ENCODE measurements around the gene SOWAHA. TPM values are rescaled to one million over a fixed set of nuclear protein-coding genes. Genes with fewer than 3 reads are reported as not detected.

The SOWAHA gene
- total and polyA plus RNA-seq, 2 of the 8 experiments (the other 6 are each of a cell fraction or from before 2014, with no cell fraction given): 0.09 to 0.11 TPM

- WGBS, 2 experiments (ENCODE audit: extremely low coverage in 1 of 2, insufficient coverage in 1 of 2, insufficient read length in 1 of 2, insufficient replicate concordance in 2 of 2, low coverage in 1 of 2, low lambda C conversion rate in 2 of 2, missing lambda C conversion rate in 1 of 2): 10% methylated on average over 16 of the region's 78 CpGs; no CpG with 5 or more reads in 1 of the 2 experiments
- Histone ChIP-seq H2BK20ac (ENCODE audit: low read length) (no peak within 1 kb of the TSS), H2BK15ac (ENCODE audit: low read length) (no peak within 1 kb of the TSS; the same call in 1 of the 2 replicates), H4K5ac (ENCODE audit: insufficient read length, low read depth, low read length) (no peak within 1 kb of the TSS), H3K9me3 (ENCODE audit: insufficient read depth in 2 of 2, low read depth in 1 of 2, low read length in 1 of 2) (no peaks in the 10 kb centered on the region), H3K79me1 (ENCODE audit: low read depth, low read length) (no peaks in the 10 kb centered on the region), H2AFZ (ENCODE audit: low read length) (peak within 1 kb of the TSS; percentile 74; the same call in 1 of the 2 replicates), H2BK5ac (ENCODE audit: low read depth, low read length) (no peak within 1 kb of the TSS), H3K4me3 (ENCODE audit: extremely low read depth in 1 of 4, insufficient read depth in 2 of 4, low read depth in 3 of 4, low read length in 4 of 4) (peak within 1 kb of the TSS; percentile 35 to 74 (median 70)), H3K4ac (replicated peaks; ENCODE audit: insufficient read length, low read depth, low read length) (no peak within 1 kb of the TSS), H4K91ac (replicated peaks; ENCODE audit: insufficient read length, low read length) (no peak within 1 kb of the TSS), H3K27ac (ENCODE audit: low read depth, low read length) (no peak within 1 kb of the TSS), H3K9ac (replicated peaks in 1 of 4; ENCODE audit: extremely low read depth in 1 of 4, low read depth in 3 of 4, low read length in 3 of 4) (peak within 1 kb of the TSS in 3 of 4 experiments; percentile 48 to 62 (median 49); a peak in 4 of 7 replicates), H3K23me2 (ENCODE audit: low read depth, low read length) (peaks cover 10% of the 10 kb centered on the region; the same call in 1 of the 2 replicates), H3K36me3 (ENCODE audit: control insufficient read depth in 2 of 4, insufficient read depth in 4 of 4, low read length in 3 of 4) (no peaks in the 10 kb centered on the region), H2AK5ac (ENCODE audit: low read depth, low read length) (no peak within 1 kb of the TSS), H2BK120ac (replicated peaks; ENCODE audit: low read depth, low read length) (no peak within 1 kb of the TSS), H4K8ac (ENCODE audit: extremely low read depth, insufficient read depth, low read length) (peak within 1 kb of the TSS; percentile 83), H3K56ac (replicated peaks; ENCODE audit: insufficient read length, low read depth, low read length) (no peak within 1 kb of the TSS), H3K79me2 (ENCODE audit: control insufficient read depth in 1 of 2, insufficient read depth in 2 of 2, low read length in 2 of 2) (no peaks in the 10 kb centered on the region), H3K4me2 (ENCODE audit: insufficient read depth in 1 of 2, low read depth in 2 of 2, low read length in 2 of 2) (peak within 1 kb of the TSS; percentile 12 to 81), H3K18ac (ENCODE audit: extremely low read depth, low read length) (peak within 1 kb of the TSS; percentile 60; the same call in 1 of the 2 replicates), H3K4me1 (replicated peaks in 1 of 4; ENCODE audit: control insufficient read depth in 3 of 4, insufficient read depth in 4 of 4, low read length in 3 of 4) (peaks cover 0 to 11% (median 9%) of the 10 kb centered on the region in 4 experiments; a peak in 6 of 7 replicates), H3K27me3 (replicated peaks in 1 of 4; ENCODE audit: control insufficient read depth in 3 of 4, extremely low read depth in 1 of 4, insufficient read depth in 3 of 4, low read length in 3 of 4) (peaks cover 30 to 61% (median 53%) of the 10 kb centered on the region in 4 experiments), H4K20me1 (replicated peaks in 1 of 2; ENCODE audit: control insufficient read depth in 1 of 2, insufficient read depth in 2 of 2, low read length in 2 of 2) (no peaks in the 10 kb centered on the region), H3K23ac (ENCODE audit: insufficient read length) (no peak within 1 kb of the TSS), H2BK12ac (ENCODE audit: low read depth, low read length) (no peak within 1 kb of the TSS), H3K14ac (ENCODE audit: insufficient read length) (no peak within 1 kb of the TSS)
- FAIRE-seq (no peak), DNase-seq (ENCODE audit: low read depth in 1 of 2, low spot score in 2 of 2) (peak in 1 of 2 experiments; percentile 83)
- ChIA-PET CTCF (ENCODE audit: partially characterized antibody) (interaction anchor here (0.7 to 25.6 kb wide), 10 partner anchors 9 to 78 kb away, joined by 3 to 465 read pairs (median 4); partner anchors contain the start of genes CCNI2, GDF9, LEAP2 and UQCRQ), POLR2A (ENCODE audit: partially characterized antibody) (interaction anchor here (0.6 to 2.4 kb wide), 8 partner anchors 15 to 221 kb away, joined by 3 to 7 read pairs (median 4); partner anchors contain the start of genes GDF9, HSPA4, SOWAHA and UQCRQ)
- TF ChIP-seq SIX5 (IDR thresholded peaks at IDR 0.05; ENCODE audit: low read depth, low read length) (no peak), CREB1 (IDR thresholded peaks at IDR 0.05) (peak; percentile 63), RFX5 (IDR thresholded peaks at IDR 0.05; ENCODE audit: borderline replicate concordance, low read depth, low read length) (no peak), EZH2 (IDR thresholded peaks at IDR 0.05; ENCODE audit: low read depth, low read length, severe bottlenecking) (peak; percentile 62), NRF1 (IDR thresholded peaks at IDR 0.05; ENCODE audit: low read depth, low read length) (no peak), PHF8 (conservative IDR thresholded peaks at IDR 0.05; ENCODE audit: low read depth, low read length) (0 out of 2 replicates have a peak, but pooled peaks have one; percentile 35), GABPA (IDR thresholded peaks at IDR 0.05; ENCODE audit: borderline replicate concordance, insufficient read depth, low read length) (no peak; the same call in 1 of the 2 replicates), CHD1 (IDR thresholded peaks at IDR 0.05; ENCODE audit: low read depth, low read length) (no peak), MAFK (IDR thresholded peaks at IDR 0.05; ENCODE audit: low read depth, low read length) (no peak), POU5F1 (IDR thresholded peaks at IDR 0.05; ENCODE audit: low read depth, low read length) (no peak), SRF (IDR thresholded peaks at IDR 0.05; ENCODE audit: low read depth, low read length) (0 out of 2 replicates have a peak, but pooled peaks have one; percentile 7), NANOG (IDR thresholded peaks at IDR 0.05; ENCODE audit: insufficient read depth, low read depth, low read length, poor library complexity, severe bottlenecking) (no peak)
These were observed 17.5 kb downstream of the SOWAHA start, which contains the start of gene SHROOM1 for GRCh38 chr5:132830436-132831094. Gene SHROOM1 (minus strand): TSS chr5:132830647. CDS start chr5:132826140, 4,507 bp downstream.
